T follicular helper cell (primary cell): ENCODE results near the gene GSTO2.

Experiments used
- DNase-seq: peaks from one replicate; pipeline ENCODE4 v3.0.0-alpha.2; 2020; ENCODE audit warnings: low read depth

GSTO2 gene

GRCh38 chr10:104253606-104254410 is 15.2 kb upstream of the GSTO2 start:
- DNase-seq: no peak

GRCh38 chr10:104254493-104255310 is 14.3 kb upstream of the GSTO2 start, which contains the start of gene GSTO1:
TSS of gene GSTO1 (plus strand) at chr10:104254892. CDS start at chr10:104254929, 37 bp downstream.
- DNase-seq: peak; percentile 31

- no peak for DNase-seq
Observed at GRCh38 chr10:104255311-104255981, 13.5 kb upstream of the GSTO2 start.

- no peak for DNase-seq
Observed at GRCh38 chr10:104256335-104256961, 12.5 kb upstream of the GSTO2 start.

- DNase-seq: no peak
Observed at GRCh38 chr10:104257235-104257634, 11.7 kb upstream of the GSTO2 start.

- no peak for DNase-seq
Observed at GRCh38 chr10:104258209-104258608, 10.8 kb upstream of the GSTO2 start.

- no peak for DNase-seq
Observed at GRCh38 chr10:104259456-104259855, 9.5 kb upstream of the GSTO2 start.

GRCh38 chr10:104259999-104260774 is 8.8 kb upstream of the GSTO2 start:
- no peak for DNase-seq

GRCh38 chr10:104260775-104261115 is 8.2 kb upstream of the GSTO2 start:
- DNase-seq: no peak

GRCh38 chr10:104262055-104262454 is 6.9 kb upstream of the GSTO2 start:
- no peak for DNase-seq

GRCh38 chr10:104264783-104265182 is 4.2 kb upstream of the GSTO2 start:
- DNase-seq: no peak

GRCh38 chr10:104267721-104268404 is 1.1 kb upstream of the GSTO2 start:
- DNase-seq: no peak

- no peak for DNase-seq
Observed at GRCh38 chr10:104268405-104268712, 625 bp upstream of the GSTO2 start.

GRCh38 chr10:104273286-104273685 is 4.3 kb downstream of the GSTO2 start:
- no peak for DNase-seq

GRCh38 chr10:104273899-104274575 is 5.1 kb downstream of the GSTO2 start:
- DNase-seq: no peak

- DNase-seq: no peak
Observed at GRCh38 chr10:104274762-104275721, 6.1 kb downstream of the GSTO2 start.

GRCh38 chr10:104276192-104276591 is 7.2 kb downstream of the GSTO2 start:
- no peak for DNase-seq

GRCh38 chr10:104277785-104278184 is 8.8 kb downstream of the GSTO2 start:
- no peak for DNase-seq
